Measurements from ENCODE around the gene IL1RL2.

GRCh38 chr2:102253140-102253752 is 66.4 kb downstream of the IL1RL2 start:
- TF ChIP-seq CTCF (IDR thresholded peaks at IDR 0.05 in 4 of 5, conservative IDR thresholded peaks at IDR 0.05 in 1 of 5) (no peak), POLR2A (IDR thresholded peaks at IDR 0.05) (no peak)

All from gastrocnemius medialis (tissue), 4 donors.